Mesothelial cell of epicardium (in vitro differentiated cells): Measurements from ENCODE around the gene KIAA1328. TPM values are rescaled to one million over a fixed set of nuclear protein-coding genes. Genes with fewer than 3 reads are reported as not detected.

ENCODE experiments used
- DNase-seq, 2 experiments: peaks; one replicate each; pipeline ENCODE4 v3.0.0; 2021; ENCODE audit warnings: low spot score in 2 of 2; ENCODE audit not compliant: unreplicated experiment in 2 of 2
- H3K27ac Mint-ChIP-seq: 2 replicates; pipeline ENCODE4 v1.8.0; 2021; ENCODE audit warnings: mixed read lengths
- H3K27me3 Mint-ChIP-seq: 2 replicates; pipeline ENCODE4 v1.8.0; 2021; ENCODE audit warnings: low read depth, mixed read lengths
- H3K36me3 Mint-ChIP-seq: 2 replicates; pipeline ENCODE4 v1.8.0; 2021; ENCODE audit warnings: mixed read lengths
- H3K4me1 Mint-ChIP-seq: 2 replicates; pipeline ENCODE4 v1.8.0; 2021; ENCODE audit warnings: mixed read lengths
- H3K4me3 Mint-ChIP-seq: 2 replicates; pipeline ENCODE4 v1.8.0; 2021; ENCODE audit warnings: mild to moderate bottlenecking, moderate library complexity, mixed read lengths
- H3K9me3 Mint-ChIP-seq: 2 replicates; pipeline ENCODE4 v1.8.0; 2021; ENCODE audit warnings: mixed read lengths
- total RNA-seq: library from RNA; stranded (reverse); gene quantifications from 3 replicates; pipeline ENCODE4 v1.2.1, GENCODE V29; 2021
- TF ChIP-seq, protein P1 (sequence below): fragments of 200-600 bp; sonication (generic); IDR thresholded peaks from one replicate; pipeline ENCODE4 v1.5.0; 2021; ENCODE audit warnings: antibody characterized with exemption; ENCODE audit not compliant: unreplicated experiment

The KIAA1328 gene
- total RNA-seq, 1 donor from 2014 or later, result 20.8 TPM

DNA sequence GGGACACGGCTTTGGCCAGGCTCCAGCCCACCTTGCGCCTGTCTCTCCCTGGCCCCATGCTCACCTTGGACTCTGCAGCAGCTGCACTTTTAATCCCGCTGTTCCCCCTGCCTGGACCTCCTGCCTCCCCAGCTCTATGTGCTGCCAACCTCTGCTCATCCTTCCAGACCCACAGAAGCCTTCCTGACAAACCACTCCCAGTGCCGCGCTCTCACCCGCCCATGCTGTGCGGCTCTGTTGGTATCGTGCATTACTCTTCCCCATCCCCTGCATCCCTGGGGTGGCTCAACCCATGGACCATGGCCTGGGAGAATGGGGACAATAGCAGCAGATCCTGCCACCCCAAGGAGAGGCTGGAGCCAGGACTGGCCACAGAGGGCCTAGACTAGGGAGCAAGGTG is 433.1 kb downstream of the KIAA1328 start:
- no peaks in the 10 kb centered on the region for H3K4me1 Mint-ChIP-seq
- H3K27me3 Mint-ChIP-seq, result peaks cover 73% of the 10 kb centered on the region
- H3K9me3 Mint-ChIP-seq, result no peaks in the 10 kb centered on the region
- TF ChIP-seq, protein P1, sequence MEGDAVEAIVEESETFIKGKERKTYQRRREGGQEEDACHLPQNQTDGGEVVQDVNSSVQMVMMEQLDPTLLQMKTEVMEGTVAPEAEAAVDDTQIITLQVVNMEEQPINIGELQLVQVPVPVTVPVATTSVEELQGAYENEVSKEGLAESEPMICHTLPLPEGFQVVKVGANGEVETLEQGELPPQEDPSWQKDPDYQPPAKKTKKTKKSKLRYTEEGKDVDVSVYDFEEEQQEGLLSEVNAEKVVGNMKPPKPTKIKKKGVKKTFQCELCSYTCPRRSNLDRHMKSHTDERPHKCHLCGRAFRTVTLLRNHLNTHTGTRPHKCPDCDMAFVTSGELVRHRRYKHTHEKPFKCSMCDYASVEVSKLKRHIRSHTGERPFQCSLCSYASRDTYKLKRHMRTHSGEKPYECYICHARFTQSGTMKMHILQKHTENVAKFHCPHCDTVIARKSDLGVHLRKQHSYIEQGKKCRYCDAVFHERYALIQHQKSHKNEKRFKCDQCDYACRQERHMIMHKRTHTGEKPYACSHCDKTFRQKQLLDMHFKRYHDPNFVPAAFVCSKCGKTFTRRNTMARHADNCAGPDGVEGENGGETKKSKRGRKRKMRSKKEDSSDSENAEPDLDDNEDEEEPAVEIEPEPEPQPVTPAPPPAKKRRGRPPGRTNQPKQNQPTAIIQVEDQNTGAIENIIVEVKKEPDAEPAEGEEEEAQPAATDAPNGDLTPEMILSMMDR, result no peak
- no peak overlapping the region for H3K27ac Mint-ChIP-seq
- H3K4me3 Mint-ChIP-seq, result no peak overlapping the region
- DNase-seq, result no peak
- H3K36me3 Mint-ChIP-seq, result no peaks in the 10 kb centered on the region

DNA sequence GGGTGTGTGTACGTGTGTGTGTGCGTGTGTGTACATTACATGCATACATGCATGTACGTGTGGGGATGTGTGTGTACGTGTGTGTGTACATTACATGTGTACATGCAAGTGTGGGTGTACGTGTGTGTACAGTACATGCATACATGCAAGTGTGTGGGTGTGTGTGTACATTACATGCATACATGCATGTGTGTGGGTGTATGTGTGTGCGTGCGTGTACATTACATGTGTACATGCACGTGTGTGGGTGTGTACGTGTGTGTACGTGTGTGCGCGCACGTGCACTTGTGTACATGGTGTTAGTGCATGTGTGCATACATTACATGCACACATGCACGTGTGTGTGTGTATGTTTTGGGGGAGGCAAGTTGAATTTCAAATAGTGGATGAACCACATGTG is 436.0 kb downstream of the KIAA1328 start:
- no peak overlapping the region for H3K4me3 Mint-ChIP-seq
- H3K4me1 Mint-ChIP-seq, result no peaks in the 10 kb centered on the region
- no peaks in the 10 kb centered on the region for H3K36me3 Mint-ChIP-seq
- H3K27ac Mint-ChIP-seq, result no peak overlapping the region
- TF ChIP-seq, protein P1, result no peak
- DNase-seq, result no peak
- H3K27me3 Mint-ChIP-seq, result peaks cover 68% of the 10 kb centered on the region
- no peaks in the 10 kb centered on the region for H3K9me3 Mint-ChIP-seq

DNA sequence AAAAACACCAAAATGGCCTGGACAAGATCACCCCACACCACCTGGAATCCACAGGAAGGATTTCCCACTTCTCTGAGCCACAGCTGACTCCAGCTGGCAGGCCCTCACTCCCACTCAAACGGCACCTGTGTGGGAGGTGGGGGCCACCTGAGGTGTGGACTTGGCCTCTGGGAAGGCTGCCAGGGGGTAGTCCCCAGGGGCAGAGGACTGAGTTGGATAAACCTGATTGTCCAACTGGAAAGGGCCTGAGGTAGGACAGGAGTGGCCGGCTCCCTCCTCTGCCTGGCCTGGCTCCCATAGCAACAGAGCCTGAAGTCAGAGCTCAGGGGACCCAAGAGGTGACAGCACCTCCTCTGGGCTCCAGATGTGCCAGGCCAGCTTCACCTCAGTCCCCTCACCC is 436.5 kb downstream of the KIAA1328 start:
- no peak for DNase-seq
- Mint-ChIP-seq H3K9me3 (no peaks in the 10 kb centered on the region), H3K36me3 (no peaks in the 10 kb centered on the region), H3K27me3 (peaks cover 65% of the 10 kb centered on the region), H3K4me3 (no peak overlapping the region), H3K27ac (no peak overlapping the region), H3K4me1 (no peaks in the 10 kb centered on the region)
- TF ChIP-seq, protein P1, result no peak

DNA sequence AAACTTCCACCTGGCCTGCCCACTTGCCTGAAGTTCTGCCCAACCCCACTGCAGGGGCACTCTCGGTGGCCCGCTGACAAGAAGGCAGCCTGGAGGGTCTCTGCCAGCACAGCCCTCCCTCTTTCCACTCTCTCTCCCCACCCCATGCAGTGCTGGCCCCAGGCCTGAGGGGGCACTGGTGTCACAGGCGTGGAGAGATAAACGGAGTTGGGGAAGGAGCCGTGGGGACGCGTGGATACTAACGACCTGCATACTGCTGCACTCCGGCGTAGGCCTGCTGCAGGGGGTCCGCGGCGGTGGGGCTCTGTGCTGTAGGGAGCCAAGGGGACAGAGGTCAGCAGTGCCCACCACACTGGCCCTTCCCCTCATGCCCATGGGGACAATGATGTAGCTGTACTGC is 437.4 kb downstream of the KIAA1328 start:
- TF ChIP-seq, protein P1, result no peak
- DNase-seq, result no peak
- Mint-ChIP-seq H3K27me3 (peaks cover 56% of the 10 kb centered on the region), H3K4me1 (no peaks in the 10 kb centered on the region), H3K27ac (no peak overlapping the region), H3K4me3 (no peak overlapping the region), H3K36me3 (no peaks in the 10 kb centered on the region), H3K9me3 (no peaks in the 10 kb centered on the region)

DNA sequence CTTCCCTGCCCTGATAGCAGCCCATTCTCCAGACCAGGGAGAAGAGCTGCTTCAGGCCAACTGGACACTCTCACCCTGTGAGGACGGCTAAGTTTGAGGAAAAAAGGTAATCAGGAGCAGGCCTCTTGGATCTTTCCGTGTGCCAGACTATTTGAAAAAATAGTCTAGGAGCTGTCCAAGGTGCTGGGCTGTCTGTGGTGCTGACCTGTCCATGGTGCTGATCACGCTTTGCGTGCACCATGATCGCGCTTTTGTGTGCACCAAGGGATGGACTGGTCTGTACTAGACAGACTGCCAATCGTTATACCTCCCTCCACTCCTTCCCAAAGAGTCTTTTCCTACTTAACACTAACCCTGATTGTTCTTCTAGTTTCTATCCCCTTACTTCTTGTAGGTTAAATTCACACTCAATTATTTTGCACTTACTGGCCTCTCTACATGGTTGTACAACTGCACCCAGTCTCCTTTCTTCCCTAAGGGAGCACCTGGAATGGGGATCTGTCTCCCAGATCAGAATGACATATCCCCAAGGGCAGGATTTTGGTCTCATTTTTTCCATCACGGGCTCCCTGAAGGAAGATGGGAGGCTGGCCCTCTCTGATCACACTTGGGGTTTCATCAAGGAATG is 441.2 kb downstream of the KIAA1328 start:
- H3K27me3 Mint-ChIP-seq, result peaks cover 35% of the 10 kb centered on the region
- no peaks in the 10 kb centered on the region for H3K9me3 Mint-ChIP-seq
- H3K4me3 Mint-ChIP-seq, result no peak overlapping the region
- no peaks in the 10 kb centered on the region for H3K4me1 Mint-ChIP-seq
- DNase-seq, result peak; percentile 68 to 84
- H3K27ac Mint-ChIP-seq, result no peak overlapping the region
- no peaks in the 10 kb centered on the region for H3K36me3 Mint-ChIP-seq
- TF ChIP-seq, protein P1, result no peak

DNA sequence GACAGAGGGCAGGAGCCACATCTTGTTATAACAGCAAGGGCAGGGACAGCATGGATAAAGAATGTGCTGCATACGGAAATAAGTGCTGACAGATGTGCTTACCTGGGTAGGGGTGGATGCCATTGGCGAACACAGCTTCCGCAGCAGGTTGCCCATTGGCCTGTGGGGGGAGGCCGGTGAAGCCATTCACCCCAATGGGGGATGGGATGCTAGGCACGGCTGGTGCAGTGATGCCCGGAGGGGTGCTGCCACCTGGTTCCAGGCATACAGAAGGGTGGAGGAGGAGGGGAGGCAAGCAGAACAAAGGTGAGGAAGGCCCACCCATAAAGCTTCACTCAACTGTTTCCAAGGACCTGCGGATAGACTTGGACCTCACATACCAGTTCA is 441.7 kb downstream of the KIAA1328 start:
- DNase-seq, result no peak
- TF ChIP-seq, protein P1, result no peak
- no peak overlapping the region for H3K4me3 Mint-ChIP-seq
- H3K36me3 Mint-ChIP-seq, result no peaks in the 10 kb centered on the region
- H3K27me3 Mint-ChIP-seq, result peaks cover 37% of the 10 kb centered on the region
- H3K9me3 Mint-ChIP-seq, result no peaks in the 10 kb centered on the region
- H3K27ac Mint-ChIP-seq, result no peak overlapping the region
- H3K4me1 Mint-ChIP-seq, result no peaks in the 10 kb centered on the region
